Stimulated activated CD8-positive, alpha-beta memory T cell treated with anti-CD3 and anti-CD28 coated beads, Interleukin-12 subunit alpha, Interleukin-12 subunit beta, amount 100 ng/mL, for 24 hours (primary cell): ENCODE measurements around the gene KLHL28.
"Not testable (repeated sequence)": the region's sequence is repeated elsewhere in the genome, so short reads cannot be mapped to it uniquely, and the experiment has no call there.

Experiments
- DNase-seq: peaks from one replicate; pipeline ENCODE4 v3.0.0-alpha.2; 2020; ENCODE audit errors: extremely low read depth

The KLHL28 gene

GRCh38 chr14:44896275-44897040 lies 65.3 kb downstream of the KLHL28 start:
- no peak for DNase-seq

GRCh38 chr14:44895716-44896115 lies 66.0 kb downstream of the KLHL28 start:
- no peak for DNase-seq

- no peak for DNase-seq
These were observed 68.2 kb downstream of the KLHL28 start for GRCh38 chr14:44893535-44893934.

DNA sequence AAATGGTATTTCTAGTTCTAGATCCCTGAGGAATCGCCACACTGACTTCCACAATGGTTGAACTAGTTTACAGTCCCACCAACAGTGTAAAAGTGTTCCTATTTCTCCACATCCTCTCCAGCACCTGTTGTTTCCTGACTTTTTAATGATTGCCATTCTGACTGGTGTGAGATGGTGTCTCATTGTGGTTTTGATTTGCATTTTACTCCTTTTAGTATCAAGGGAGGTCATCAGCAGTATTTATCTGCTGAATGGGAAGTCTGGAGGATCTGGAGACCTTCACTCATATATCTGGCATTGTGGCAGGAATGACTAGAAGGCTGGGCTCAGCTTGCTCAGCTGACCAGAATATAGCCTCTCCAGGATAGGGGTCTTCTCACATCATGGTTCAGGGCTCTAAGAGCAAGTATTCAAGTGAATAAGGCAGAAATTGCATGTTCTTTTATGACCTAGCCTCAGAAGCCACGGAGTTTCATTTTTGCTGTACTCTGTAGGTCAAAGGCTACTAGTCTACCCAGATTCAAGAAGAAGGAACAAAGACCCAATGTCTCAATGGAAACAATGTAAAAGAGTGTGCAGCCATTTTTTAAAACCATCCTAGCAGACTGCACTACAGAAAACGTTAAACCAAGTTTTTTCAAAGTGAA lies 69.9 kb downstream of the KLHL28 start:
- DNase-seq: not testable (repeated sequence)

- no peak for DNase-seq
These were observed 71.9 kb downstream of the KLHL28 start for GRCh38 chr14:44889595-44890471.

DNA sequence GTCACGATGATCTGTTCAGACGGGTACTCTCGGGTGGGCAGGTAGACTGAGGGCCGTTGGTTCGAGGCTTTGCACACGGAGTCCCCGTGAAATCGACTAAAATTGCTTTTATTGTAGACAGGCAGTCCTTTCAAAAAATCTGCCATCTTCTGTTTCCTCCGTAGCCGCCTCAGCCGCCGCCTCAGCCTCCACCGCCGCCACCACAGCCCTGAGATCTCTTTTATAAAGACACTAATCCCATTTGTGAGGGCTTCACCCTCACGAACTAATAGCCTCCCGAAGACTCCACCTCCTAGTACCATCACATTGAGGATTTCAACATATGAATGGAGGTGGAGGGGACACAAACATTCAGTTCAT lies 74.2 kb downstream of the KLHL28 start:
- no peak for DNase-seq

GRCh38 chr14:44886860-44887595 lies 74.7 kb downstream of the KLHL28 start:
- no peak for DNase-seq

GRCh38 chr14:44880791-44881190 lies 81.0 kb downstream of the KLHL28 start:
- no peak for DNase-seq
